Activated T-cell treated with anti-CD3 and anti-CD28 coated beads, Interleukin-2, amount 50 U/mL, for 24 hours (primary cell): ENCODE results near the gene EIF2B5.

Source experiments
- DNase-seq: peaks from one replicate; pipeline ENCODE4 v3.0.0-alpha.2; 2020
- H3K27ac Mint-ChIP-seq: 2 replicates; pipeline ENCODE4 v1.8.0; 2020; ENCODE audit warnings: mild to moderate bottlenecking, mixed read lengths
- H3K27me3 Mint-ChIP-seq: 2 replicates; pipeline ENCODE4 v1.8.0; 2020; ENCODE audit warnings: mixed read lengths
- H3K36me3 Mint-ChIP-seq: 2 replicates; pipeline ENCODE4 v1.8.0; 2020; ENCODE audit warnings: low read depth, mixed read lengths
- H3K4me1 Mint-ChIP-seq: 2 replicates; pipeline ENCODE4 v1.8.0; 2020; ENCODE audit warnings: low read depth, mixed read lengths
- H3K4me3 Mint-ChIP-seq: 2 replicates; pipeline ENCODE4 v1.8.0; 2020; ENCODE audit warnings: mild to moderate bottlenecking, moderate library complexity, mixed read lengths
- H3K9me3 Mint-ChIP-seq: 2 replicates; pipeline ENCODE4 v1.8.0; 2020; ENCODE audit warnings: mixed read lengths

EIF2B5 gene

DNA sequence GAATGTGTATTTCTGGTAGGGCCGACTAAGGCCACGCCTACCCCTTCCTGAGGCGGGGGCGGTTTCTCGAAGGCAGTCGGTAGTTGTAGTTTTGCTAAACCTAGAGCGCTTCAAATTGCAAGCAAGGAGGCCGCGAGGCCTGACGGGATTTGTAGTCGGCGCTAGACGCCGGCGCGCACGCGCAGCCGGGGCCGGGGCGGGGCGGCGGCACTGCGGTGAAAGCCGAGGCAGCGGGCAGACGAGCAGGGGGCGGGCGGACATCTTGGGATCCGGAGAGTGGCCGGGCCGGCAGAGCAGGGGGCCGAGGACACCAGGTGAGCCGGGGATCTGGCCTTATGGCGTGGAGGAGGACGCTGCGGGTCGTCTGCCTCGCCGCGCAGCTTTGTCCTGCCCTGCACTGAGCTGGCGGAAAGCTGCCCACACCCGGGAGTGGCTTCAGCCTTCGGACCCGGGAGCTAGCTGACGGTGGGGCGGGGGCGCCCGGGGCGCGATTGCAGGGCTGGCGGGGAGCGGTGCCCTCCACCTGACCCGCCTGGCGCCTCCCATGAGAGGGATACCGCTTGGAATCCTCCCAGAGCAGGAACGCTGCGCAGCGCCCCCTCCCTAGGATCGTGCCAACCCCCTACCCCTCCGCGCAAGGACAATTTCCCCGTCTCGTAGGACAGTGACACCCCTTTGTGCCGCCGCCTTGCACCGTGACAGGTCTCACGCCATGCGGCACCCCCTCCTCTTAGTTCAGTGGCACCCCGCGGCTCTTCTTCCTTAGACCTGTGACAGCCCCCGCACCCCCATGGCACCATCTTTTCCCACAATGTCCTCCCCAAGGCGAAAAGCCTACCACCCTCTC lies 39.7 kb downstream of the EIF2B5 start, which contains the start of gene AP2M1:
Gene AP2M1, plus strand, starts transcription at position 210 of the 847 bp plus-strand sequence. CDS start 2,139 bp downstream, outside the sequence.
- DNase-seq: peak; percentile 98
- peaks cover 74% of the 10 kb centered on the region for H3K36me3 Mint-ChIP-seq
- peaks cover 43% of the 10 kb centered on the region for H3K4me1 Mint-ChIP-seq
- peak within 1 kb of the TSS; percentile 89 for H3K27ac Mint-ChIP-seq
- no peaks in the 10 kb centered on the region for H3K27me3 Mint-ChIP-seq
- H3K9me3 Mint-ChIP-seq: no peaks in the 10 kb centered on the region
- peak within 1 kb of the TSS; percentile 93 for H3K4me3 Mint-ChIP-seq

DNA sequence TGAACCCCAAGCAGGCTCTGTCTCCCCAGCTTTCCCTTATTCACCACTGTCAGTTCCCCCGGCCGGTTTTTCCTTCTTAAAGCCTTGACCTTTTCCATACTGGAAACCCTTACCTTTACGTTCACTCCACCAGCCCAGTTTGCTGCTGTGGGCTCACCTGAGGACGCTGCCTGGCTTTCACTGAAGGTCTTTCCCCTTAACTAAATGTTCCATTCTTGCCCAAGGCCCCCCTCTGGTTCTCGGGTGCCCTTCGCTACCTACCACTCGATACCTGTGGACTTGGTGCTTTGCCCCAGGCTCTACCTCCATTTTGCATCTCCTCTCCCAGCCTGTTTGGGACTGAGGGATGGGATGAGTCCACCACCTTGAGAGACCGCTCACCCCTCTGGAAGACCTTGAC lies 40.3 kb downstream of the EIF2B5 start:
- Mint-ChIP-seq H3K36me3 (peaks cover 78% of the 10 kb centered on the region), H3K4me3 (peak overlapping the region; percentile 93), H3K9me3 (no peaks in the 10 kb centered on the region), H3K27ac (peak overlapping the region; percentile 89), H3K4me1 (peaks cover 43% of the 10 kb centered on the region), H3K27me3 (no peaks in the 10 kb centered on the region)
- no peak for DNase-seq

DNA sequence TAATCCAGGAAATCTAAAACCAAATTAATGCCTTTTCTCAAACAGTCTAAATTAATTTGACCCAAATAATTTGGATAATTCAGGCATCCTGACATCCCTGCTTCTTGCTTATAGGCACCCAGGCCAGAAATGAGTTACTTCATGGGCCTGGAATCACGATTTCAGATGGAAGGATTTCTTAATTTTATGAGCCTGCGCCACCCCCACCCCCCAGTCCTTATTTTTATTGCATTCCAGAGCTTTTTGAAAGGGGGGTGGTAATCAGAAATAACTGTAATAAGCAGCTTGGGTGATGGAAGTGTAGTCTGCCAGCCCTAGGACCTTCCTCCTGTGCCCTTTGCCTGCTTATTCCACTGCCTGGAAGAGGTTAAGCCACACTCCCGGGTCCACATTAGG lies 40.8 kb downstream of the EIF2B5 start:
- peak overlapping the region; percentile 89 for H3K27ac Mint-ChIP-seq
- H3K9me3 Mint-ChIP-seq: no peaks in the 10 kb centered on the region
- no peak for DNase-seq
- H3K4me3 Mint-ChIP-seq: peak overlapping the region; percentile 93
- H3K27me3 Mint-ChIP-seq: no peaks in the 10 kb centered on the region
- peaks cover 43% of the 10 kb centered on the region for H3K4me1 Mint-ChIP-seq
- peaks cover 78% of the 10 kb centered on the region for H3K36me3 Mint-ChIP-seq

DNA sequence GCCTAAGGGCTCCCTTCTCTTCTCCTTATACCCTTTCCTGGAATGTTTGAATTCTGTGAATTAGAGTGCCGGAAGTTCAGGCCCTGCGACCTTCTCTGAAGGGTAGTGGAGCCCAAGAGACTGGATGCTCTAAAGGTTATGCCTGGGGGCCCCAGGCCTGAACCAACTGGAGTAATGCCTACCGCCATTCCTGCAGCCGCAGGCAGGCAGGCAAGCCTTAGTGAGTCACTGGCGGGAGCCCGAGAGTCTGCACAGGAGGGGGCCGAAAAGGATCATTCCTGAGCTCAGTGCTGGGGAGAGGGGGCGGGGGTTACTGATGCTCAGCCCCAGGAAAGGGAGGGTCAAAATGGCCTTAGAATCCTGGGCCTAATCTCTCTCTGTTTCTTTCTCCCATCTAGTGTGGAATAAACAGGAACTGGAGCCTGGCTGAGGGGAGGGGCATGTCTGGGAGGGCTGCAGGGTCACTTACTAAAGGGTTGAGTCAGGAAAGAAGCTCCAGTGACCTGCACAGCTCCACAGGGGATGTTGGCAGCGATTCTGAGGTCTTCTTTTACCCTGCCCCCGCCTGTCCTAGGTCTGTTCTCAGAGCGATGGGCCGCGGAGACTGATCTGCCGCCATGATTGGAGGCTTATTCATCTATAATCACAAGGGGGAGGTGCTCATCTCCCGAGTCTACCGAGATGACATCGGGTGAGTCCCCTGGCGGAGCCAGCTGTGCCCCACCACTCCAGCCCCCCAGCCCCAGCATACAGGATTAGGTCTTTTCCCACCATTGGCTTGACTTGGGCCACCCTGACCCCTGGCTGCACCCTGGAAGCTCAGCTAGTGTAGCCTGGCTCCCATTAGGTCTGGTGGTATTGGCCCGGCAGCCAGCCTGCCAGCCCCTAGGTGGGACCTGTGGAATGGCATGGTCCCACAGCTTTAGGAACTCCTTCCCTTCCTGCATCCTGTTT lies 41.5 kb downstream of the EIF2B5 start:
- H3K9me3 Mint-ChIP-seq: no peaks in the 10 kb centered on the region
- peaks cover 40% of the 10 kb centered on the region for H3K4me1 Mint-ChIP-seq
- peaks cover 78% of the 10 kb centered on the region for H3K36me3 Mint-ChIP-seq
- DNase-seq: no peak
- H3K4me3 Mint-ChIP-seq: peak overlapping the region; percentile 93
- H3K27ac Mint-ChIP-seq: peak overlapping the region; percentile 57
- H3K27me3 Mint-ChIP-seq: no peaks in the 10 kb centered on the region

DNA sequence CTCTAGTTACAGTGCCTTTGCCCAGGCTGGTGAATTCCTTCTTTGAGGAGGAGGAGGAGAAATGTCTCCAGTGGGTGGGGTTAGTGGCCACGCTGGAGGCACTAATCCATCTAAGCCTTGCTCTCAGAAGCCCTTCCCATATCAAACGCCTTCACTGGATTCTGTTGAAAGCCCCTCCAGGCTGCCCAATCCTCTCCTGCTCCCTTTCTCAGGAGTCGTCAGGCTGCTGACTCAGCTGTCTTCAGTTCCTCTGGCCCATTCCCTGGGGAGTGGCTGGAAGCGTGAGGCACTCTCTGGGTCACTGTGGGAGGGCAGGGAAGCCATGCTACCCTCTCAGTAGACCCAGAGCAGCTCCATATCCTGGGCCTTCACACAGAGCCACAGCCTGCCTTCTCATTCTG lies 42.2 kb downstream of the EIF2B5 start:
- H3K27ac Mint-ChIP-seq: peak overlapping the region; percentile 29
- peak overlapping the region; percentile 93 for H3K4me3 Mint-ChIP-seq
- DNase-seq: no peak
- peaks cover 40% of the 10 kb centered on the region for H3K4me1 Mint-ChIP-seq
- H3K27me3 Mint-ChIP-seq: no peaks in the 10 kb centered on the region
- H3K9me3 Mint-ChIP-seq: no peaks in the 10 kb centered on the region
- peaks cover 78% of the 10 kb centered on the region for H3K36me3 Mint-ChIP-seq

DNA sequence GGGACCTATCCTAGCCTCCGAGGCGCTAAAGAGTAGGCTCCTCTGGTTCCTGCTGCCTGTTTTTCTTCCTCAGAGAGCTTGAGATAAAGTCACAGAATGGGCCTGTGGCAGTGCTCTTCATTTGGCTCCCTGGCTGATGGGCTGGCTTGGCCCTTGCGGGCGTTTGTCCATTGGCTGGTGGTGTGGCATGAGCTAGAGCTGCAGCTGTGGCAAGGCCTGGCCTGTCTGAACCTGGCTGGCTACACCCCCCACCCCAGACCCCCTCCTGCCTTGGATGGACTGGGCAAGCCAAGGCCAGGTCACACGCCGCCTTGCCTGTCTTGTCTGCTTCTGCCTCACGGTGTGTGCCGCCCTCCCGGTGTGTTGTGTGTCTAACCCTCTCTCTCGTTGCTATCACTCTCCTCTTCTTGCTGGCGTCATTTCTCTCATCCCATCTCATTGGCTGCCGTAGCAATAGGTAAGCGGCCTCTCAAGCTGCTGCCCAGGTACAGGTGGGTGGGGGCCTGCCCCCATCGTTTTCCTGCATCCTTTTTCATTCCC lies 42.7 kb downstream of the EIF2B5 start:
- no peak for DNase-seq
- Mint-ChIP-seq H3K9me3 (no peaks in the 10 kb centered on the region), H3K27me3 (no peaks in the 10 kb centered on the region), H3K4me1 (peaks cover 40% of the 10 kb centered on the region), H3K36me3 (peaks cover 81% of the 10 kb centered on the region), H3K4me3 (no peak overlapping the region), H3K27ac (no peak overlapping the region)

DNA sequence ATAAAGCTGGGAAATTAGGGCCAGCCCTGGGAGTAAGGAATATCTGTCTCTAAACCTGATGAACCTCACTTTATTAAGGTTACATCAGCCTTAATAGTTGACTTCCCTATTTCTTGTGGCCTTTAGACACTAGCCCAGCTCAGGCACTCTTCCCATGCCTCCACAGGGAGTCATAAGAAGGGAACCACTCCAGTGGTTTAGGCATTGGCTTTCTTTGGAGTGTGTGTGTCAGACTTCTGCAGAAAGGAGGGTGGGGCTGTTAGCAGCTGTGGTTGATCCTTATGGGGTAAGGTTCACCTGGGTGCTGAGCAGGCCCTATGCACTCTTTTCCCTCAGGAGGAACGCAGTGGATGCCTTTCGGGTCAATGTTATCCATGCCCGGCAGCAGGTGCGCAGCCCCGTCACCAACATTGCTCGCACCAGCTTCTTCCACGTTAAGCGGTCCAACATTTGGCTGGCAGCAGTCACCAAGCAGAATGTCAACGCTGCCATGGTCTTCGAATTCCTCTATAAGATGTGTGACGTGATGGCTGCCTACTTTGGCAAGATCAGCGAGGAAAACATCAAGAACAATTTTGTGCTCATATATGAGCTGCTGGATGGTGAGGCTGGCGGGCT lies 43.5 kb downstream of the EIF2B5 start:
- Mint-ChIP-seq H3K4me3 (no peak overlapping the region), H3K27ac (peak overlapping the region; percentile 40), H3K9me3 (no peaks in the 10 kb centered on the region), H3K27me3 (no peaks in the 10 kb centered on the region), H3K4me1 (peaks cover 39% of the 10 kb centered on the region), H3K36me3 (peaks cover 85% of the 10 kb centered on the region)
- DNase-seq: no peak

DNA sequence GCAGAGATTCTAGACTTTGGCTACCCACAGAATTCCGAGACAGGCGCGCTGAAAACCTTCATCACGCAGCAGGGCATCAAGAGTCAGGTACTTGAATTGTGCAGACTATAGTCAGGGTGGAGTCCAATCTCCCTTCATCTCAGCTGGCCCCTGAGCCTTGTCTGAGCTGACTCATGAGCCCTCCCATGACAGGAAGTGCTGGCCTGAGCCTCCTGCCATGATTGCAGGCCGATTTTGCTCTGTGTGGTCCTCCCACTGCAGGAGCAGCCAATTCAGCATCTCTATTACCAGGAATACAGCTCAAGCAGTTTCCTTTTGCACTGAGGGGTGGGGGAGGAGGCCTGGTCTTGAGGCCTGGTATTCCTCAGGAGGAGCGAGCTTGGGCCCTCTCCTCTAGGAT lies 45.0 kb downstream of the EIF2B5 start:
- H3K36me3 Mint-ChIP-seq: peaks cover 95% of the 10 kb centered on the region
- H3K9me3 Mint-ChIP-seq: no peaks in the 10 kb centered on the region
- H3K4me3 Mint-ChIP-seq: no peak overlapping the region
- no peak overlapping the region for H3K27ac Mint-ChIP-seq
- H3K27me3 Mint-ChIP-seq: no peaks in the 10 kb centered on the region
- DNase-seq: no peak
- peaks cover 36% of the 10 kb centered on the region for H3K4me1 Mint-ChIP-seq

DNA sequence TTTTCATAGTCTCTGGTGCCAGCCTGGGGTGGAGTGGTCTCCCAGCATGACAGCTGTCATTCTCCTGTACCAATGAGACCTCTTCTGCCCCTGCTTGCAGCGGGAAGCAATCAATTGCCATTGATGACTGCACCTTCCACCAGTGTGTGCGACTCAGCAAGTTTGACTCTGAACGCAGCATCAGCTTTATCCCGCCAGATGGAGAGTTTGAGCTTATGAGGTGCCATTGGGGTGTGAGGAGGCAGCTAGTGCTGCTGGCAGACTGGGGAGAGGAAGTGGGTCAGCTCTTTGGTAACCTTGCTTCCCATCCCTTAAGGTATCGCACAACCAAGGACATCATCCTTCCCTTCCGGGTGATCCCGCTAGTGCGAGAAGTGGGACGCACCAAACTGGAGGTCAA lies 46.4 kb downstream of the EIF2B5 start:
- DNase-seq: no peak
- Mint-ChIP-seq H3K27ac (peak overlapping the region; percentile 5), H3K27me3 (no peaks in the 10 kb centered on the region), H3K9me3 (no peaks in the 10 kb centered on the region), H3K4me1 (peaks cover 28% of the 10 kb centered on the region), H3K36me3 (peaks cover 95% of the 10 kb centered on the region), H3K4me3 (no peak overlapping the region)

DNA sequence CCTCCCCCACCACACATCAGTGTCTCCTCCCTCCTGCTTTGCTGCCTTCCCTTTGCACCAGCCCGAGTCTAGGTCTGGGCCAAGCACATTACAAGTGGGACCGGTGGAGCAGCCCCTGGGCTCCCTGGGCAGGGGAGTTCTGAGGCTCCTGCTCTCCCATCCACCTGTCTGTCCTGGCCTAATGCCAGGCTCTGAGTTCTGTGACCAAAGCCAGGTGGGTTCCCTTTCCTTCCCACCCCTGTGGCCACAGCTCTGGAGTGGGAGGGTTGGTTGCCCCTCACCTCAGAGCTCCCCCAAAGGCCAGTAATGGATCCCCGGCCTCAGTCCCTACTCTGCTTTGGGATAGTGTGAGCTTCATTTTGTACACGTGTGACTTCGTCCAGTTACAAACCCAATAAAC lies 48.5 kb downstream of the EIF2B5 start:
- Mint-ChIP-seq H3K27me3 (no peaks in the 10 kb centered on the region), H3K36me3 (peaks cover 93% of the 10 kb centered on the region), H3K4me1 (peaks cover 25% of the 10 kb centered on the region), H3K4me3 (no peak overlapping the region), H3K9me3 (no peaks in the 10 kb centered on the region), H3K27ac (peak overlapping the region; percentile 56)
- no peak for DNase-seq

DNA sequence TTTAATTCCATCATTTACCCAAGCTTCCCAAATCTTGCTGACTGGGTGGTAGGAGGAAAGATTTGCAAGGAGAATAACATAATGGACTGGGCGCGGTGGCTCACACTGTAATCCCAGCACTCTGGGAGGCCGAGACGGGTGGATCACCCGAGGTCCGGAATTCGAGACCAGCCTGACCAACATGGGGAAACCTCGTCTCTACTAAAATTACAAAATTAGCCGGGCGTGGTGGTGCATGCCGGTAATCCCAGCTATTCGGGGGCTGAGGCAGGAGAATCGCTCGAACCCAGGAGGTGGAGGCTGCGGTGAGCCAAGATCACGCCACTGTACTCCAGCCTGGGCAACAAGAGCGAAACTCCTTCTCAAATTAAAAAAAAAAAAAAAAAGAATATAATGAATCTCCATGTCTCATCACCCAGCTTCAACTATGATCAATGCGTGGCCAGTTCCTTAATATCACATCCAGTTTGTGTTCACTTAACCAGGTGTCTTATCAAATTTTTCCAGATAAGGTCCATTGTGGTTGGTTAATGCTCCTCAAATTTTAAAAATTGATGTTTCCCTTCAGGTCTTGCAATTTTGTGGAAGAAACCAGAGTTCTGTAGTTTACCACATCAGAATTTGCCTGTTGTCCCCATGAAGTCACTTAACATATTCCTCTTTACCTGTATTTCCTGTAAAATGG lies 49.5 kb downstream of the EIF2B5 start:
- Mint-ChIP-seq H3K4me3 (peak overlapping the region; percentile 95), H3K27ac (peak overlapping the region; percentile 98), H3K27me3 (no peaks in the 10 kb centered on the region), H3K9me3 (no peaks in the 10 kb centered on the region), H3K36me3 (peaks cover 93% of the 10 kb centered on the region), H3K4me1 (peaks cover 29% of the 10 kb centered on the region)
- no peak for DNase-seq

DNA sequence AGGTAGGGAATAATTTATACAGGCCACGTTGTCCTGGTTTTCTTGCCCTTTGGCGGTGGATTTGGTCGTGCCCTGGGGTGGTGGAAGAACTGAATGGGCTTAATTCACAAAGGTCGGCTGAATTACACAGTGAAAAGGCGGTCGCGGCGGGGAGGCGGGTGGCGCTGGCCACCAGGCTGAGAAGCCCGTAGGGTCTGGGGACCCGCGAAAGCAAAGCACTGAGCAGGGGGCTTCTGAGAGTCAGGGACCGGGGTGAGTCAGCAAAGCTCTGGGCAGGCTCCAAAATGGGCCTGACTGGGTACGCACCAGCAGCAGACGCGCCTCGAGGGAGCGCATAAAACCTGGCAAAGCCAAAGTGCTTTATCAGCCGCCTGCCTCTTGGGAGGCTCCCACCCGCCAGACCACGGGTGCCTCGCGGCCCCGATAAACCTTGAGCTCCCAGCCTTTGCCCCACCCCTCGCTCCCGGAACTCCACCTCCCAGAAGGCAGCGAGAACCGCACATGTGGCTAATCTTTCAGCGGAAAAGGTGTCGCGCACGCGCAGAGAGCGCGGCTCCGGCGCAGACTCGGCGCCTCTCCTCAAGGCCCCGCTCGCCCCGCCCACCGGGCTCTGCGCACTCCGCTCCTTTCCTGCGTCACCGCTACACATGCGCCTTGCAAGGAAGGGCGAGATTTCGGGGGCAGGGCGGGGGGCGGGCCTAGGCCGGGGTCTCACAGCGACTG lies 50.5 kb downstream of the EIF2B5 start:
- Mint-ChIP-seq H3K36me3 (peaks cover 93% of the 10 kb centered on the region), H3K4me3 (peak overlapping the region; percentile 95), H3K27me3 (no peaks in the 10 kb centered on the region), H3K4me1 (peaks cover 33% of the 10 kb centered on the region), H3K27ac (peak overlapping the region; percentile 98), H3K9me3 (no peaks in the 10 kb centered on the region)
- DNase-seq: peak; percentile 99

DNA sequence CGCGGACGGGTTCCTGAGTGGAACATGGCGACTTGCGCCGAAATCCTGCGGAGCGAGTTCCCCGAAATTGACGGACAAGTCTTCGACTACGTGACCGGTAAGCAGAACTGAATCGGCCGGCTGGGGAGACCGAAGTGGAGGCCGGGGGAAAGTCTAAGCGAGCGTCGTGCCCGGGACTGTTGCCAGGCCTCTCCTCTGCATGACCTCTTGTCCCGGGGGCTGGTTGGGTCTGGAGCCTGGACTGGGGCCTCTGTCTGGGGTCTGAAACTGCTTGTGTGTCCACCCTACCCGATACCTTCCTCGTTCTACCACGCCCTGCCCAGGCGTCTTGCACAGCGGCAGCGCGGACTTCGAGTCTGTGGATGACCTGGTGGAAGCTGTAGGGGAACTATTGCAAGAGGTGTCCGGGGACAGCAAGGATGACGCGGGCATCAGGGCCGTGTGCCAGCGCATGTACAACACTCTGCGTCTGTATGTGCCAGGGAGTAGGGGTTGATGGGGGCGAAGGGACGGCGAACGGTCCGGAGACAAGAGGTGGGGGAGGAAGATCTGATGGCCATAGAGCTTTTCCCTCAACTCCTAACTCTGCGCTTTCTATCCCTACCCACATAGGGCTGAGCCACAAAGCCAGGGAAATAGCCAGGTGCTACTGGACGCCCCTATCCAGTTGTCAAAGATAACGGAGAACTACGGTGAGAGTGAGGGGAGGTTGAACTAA lies 51.2 kb downstream of the EIF2B5 start, which contains the start of gene ABCF3:
Gene ABCF3, plus strand, starts transcription at position 16 of the 718 bp plus-strand sequence. Its CDS starts 9 bp downstream, at position 25.
- no peaks in the 10 kb centered on the region for H3K9me3 Mint-ChIP-seq
- peaks cover 33% of the 10 kb centered on the region for H3K4me1 Mint-ChIP-seq
- no peaks in the 10 kb centered on the region for H3K27me3 Mint-ChIP-seq
- no peak for DNase-seq
- H3K27ac Mint-ChIP-seq: peak within 1 kb of the TSS; percentile 98
- H3K36me3 Mint-ChIP-seq: peaks cover 93% of the 10 kb centered on the region
- H3K4me3 Mint-ChIP-seq: peak within 1 kb of the TSS; percentile 95
